Left hindlimb (tissue), 1 donor: ENCODE results near the gene ZNF618.

ENCODE experiments used
- DNase-seq: peaks from one replicate; pipeline ENCODE4 v3.0.0-alpha.2; 2018

The ZNF618 gene

GRCh38 chr9:113935677-113936380 is 59.7 kb downstream of the ZNF618 start:
- DNase-seq: no peak

GRCh38 chr9:113940077-113940476 is 64.0 kb downstream of the ZNF618 start:
- DNase-seq: no peak

- DNase-seq: no peak
Observed at GRCh38 chr9:113941056-113941455, 64.9 kb downstream of the ZNF618 start.

- no peak for DNase-seq
Observed at GRCh38 chr9:113941526-113941925, 65.4 kb downstream of the ZNF618 start.

- DNase-seq: no peak
Observed at GRCh38 chr9:113943112-113944009, 67.3 kb downstream of the ZNF618 start.

GRCh38 chr9:113945784-113946183 is 69.7 kb downstream of the ZNF618 start:
- no peak for DNase-seq

- DNase-seq: no peak
Observed at GRCh38 chr9:113946496-113947115, 70.5 kb downstream of the ZNF618 start.

- DNase-seq: no peak
Observed at GRCh38 chr9:113947941-113948340, 71.8 kb downstream of the ZNF618 start.

GRCh38 chr9:113948891-113949570 is 72.9 kb downstream of the ZNF618 start:
- DNase-seq: no peak

- no peak for DNase-seq
Observed at GRCh38 chr9:113949571-113950078, 73.5 kb downstream of the ZNF618 start.

GRCh38 chr9:113950195-113951031 is 74.3 kb downstream of the ZNF618 start:
- DNase-seq: no peak

- DNase-seq: no peak
Observed at GRCh38 chr9:113951032-113951372, 74.9 kb downstream of the ZNF618 start.

GRCh38 chr9:113952676-113953075 is 76.6 kb downstream of the ZNF618 start:
- no peak for DNase-seq

- no peak for DNase-seq
Observed at GRCh38 chr9:113953531-113953930, 77.4 kb downstream of the ZNF618 start.

- DNase-seq: no peak
Observed at GRCh38 chr9:113954591-113954990, 78.5 kb downstream of the ZNF618 start.

- DNase-seq: no peak
Observed at GRCh38 chr9:113955076-113955752, 79.1 kb downstream of the ZNF618 start.

GRCh38 chr9:113956901-113957300 is 80.8 kb downstream of the ZNF618 start:
- no peak for DNase-seq

GRCh38 chr9:113957351-113957750 is 81.2 kb downstream of the ZNF618 start:
- DNase-seq: no peak

- no peak for DNase-seq
Observed at GRCh38 chr9:113957821-113958341, 81.8 kb downstream of the ZNF618 start.

GRCh38 chr9:113958556-113958955 is 82.4 kb downstream of the ZNF618 start:
- DNase-seq: no peak

GRCh38 chr9:113960768-113961167 is 84.7 kb downstream of the ZNF618 start:
- no peak for DNase-seq
